Stimulated activated effector memory CD8-positive, alpha-beta T cell treated with anti-CD3 and anti-CD28 coated beads, Interleukin-12 subunit alpha, Interleukin-12 subunit beta, amount 100 ng/mL, for 72 hours (primary cell): Measurements from ENCODE around the gene PRXL2A.
A peak's percentile ranks its signal among the peaks of the same experiment; 100 is the strongest.
"Not testable (repeated sequence)": the region's sequence is repeated elsewhere in the genome, so short reads cannot be mapped to it uniquely, and the experiment has no call there.

ENCODE experiments used
- ATAC-seq: fragments of 150-1000 bp; cut with Tn5 transposase; 2 replicates; pipeline ENCODE4 v1.10.0; 2021
- DNase-seq, 2 donors: peaks; one replicate each; pipeline ENCODE4 v3.0.0; 2021 to 2022; ENCODE audit warnings: low spot score in 2 of 2
- H3K27ac Mint-ChIP-seq: one replicate; pipeline ENCODE4 v1.8.0; 2022; ENCODE audit warnings: mild to moderate bottlenecking, mixed read lengths
- H3K36me3 Mint-ChIP-seq: one replicate; pipeline ENCODE4 v1.8.0; 2022; ENCODE audit warnings: mild to moderate bottlenecking, mixed read lengths
- H3K4me1 Mint-ChIP-seq: one replicate; pipeline ENCODE4 v1.8.0; 2022; ENCODE audit warnings: mixed read lengths
- H3K4me3 Mint-ChIP-seq: one replicate; pipeline ENCODE4 v1.8.0; 2022; ENCODE audit warnings: mild to moderate bottlenecking, mixed read lengths
- H3K9me3 Mint-ChIP-seq: one replicate; pipeline ENCODE4 v1.8.0; 2022; ENCODE audit warnings: mixed read lengths

PRXL2A gene

GRCh38 chr10:80405626-80406025 lies 2.7 kb upstream of the PRXL2A start:
- no peak for DNase-seq
- H3K4me1 Mint-ChIP-seq: peaks cover 15% of the 10 kb centered on the region
- no peak overlapping the region for H3K27ac Mint-ChIP-seq
- ATAC-seq: no peak
- no peak overlapping the region for H3K4me3 Mint-ChIP-seq
- peaks cover 7% of the 10 kb centered on the region for H3K36me3 Mint-ChIP-seq
- H3K9me3 Mint-ChIP-seq: no peaks in the 10 kb centered on the region

GRCh38 chr10:80406204-80406603 lies 2.1 kb upstream of the PRXL2A start:
- peaks cover 7% of the 10 kb centered on the region for H3K36me3 Mint-ChIP-seq
- H3K4me3 Mint-ChIP-seq: no peak overlapping the region
- H3K4me1 Mint-ChIP-seq: peaks cover 15% of the 10 kb centered on the region
- H3K9me3 Mint-ChIP-seq: no peaks in the 10 kb centered on the region
- H3K27ac Mint-ChIP-seq: no peak overlapping the region
- DNase-seq (no peak), ATAC-seq (no peak)

- Mint-ChIP-seq H3K4me1 (peaks cover 21% of the 10 kb centered on the region), H3K9me3 (no peaks in the 10 kb centered on the region), H3K36me3 (peaks cover 7% of the 10 kb centered on the region), H3K27ac (peak overlapping the region; percentile 91), H3K4me3 (peak overlapping the region; percentile 90)
- ATAC-seq (peak; percentile 82), DNase-seq (peak; percentile 35 to 68)
Observed at GRCh38 chr10:80407812-80408241, 524 bp upstream of the PRXL2A start.

GRCh38 chr10:80409121-80409520 lies 770 bp downstream of the PRXL2A start:
- Mint-ChIP-seq H3K4me3 (peak overlapping the region; percentile 90), H3K27ac (no peak overlapping the region), H3K9me3 (no peaks in the 10 kb centered on the region), H3K4me1 (peaks cover 27% of the 10 kb centered on the region), H3K36me3 (peaks cover 7% of the 10 kb centered on the region)
- ATAC-seq: no peak
- DNase-seq: no peak

- ATAC-seq: no peak
- Mint-ChIP-seq H3K9me3 (no peaks in the 10 kb centered on the region), H3K4me3 (peak overlapping the region; percentile 90), H3K4me1 (peaks cover 27% of the 10 kb centered on the region), H3K36me3 (peaks cover 7% of the 10 kb centered on the region), H3K27ac (no peak overlapping the region)
- DNase-seq: no peak
Observed at GRCh38 chr10:80410122-80410521, 1.8 kb downstream of the PRXL2A start.

GRCh38 chr10:80410578-80411145 lies 2.3 kb downstream of the PRXL2A start:
- no peak overlapping the region for H3K27ac Mint-ChIP-seq
- ATAC-seq: no peak
- H3K9me3 Mint-ChIP-seq: no peaks in the 10 kb centered on the region
- H3K4me3 Mint-ChIP-seq: no peak overlapping the region
- peaks cover 7% of the 10 kb centered on the region for H3K36me3 Mint-ChIP-seq
- H3K4me1 Mint-ChIP-seq: peaks cover 27% of the 10 kb centered on the region
- no peak for DNase-seq

GRCh38 chr10:80411267-80411668 lies 2.9 kb downstream of the PRXL2A start:
- Mint-ChIP-seq H3K4me3 (no peak overlapping the region), H3K27ac (no peak overlapping the region), H3K4me1 (peaks cover 27% of the 10 kb centered on the region), H3K9me3 (no peaks in the 10 kb centered on the region), H3K36me3 (peaks cover 7% of the 10 kb centered on the region)
- ATAC-seq (no peak), DNase-seq (no peak)

GRCh38 chr10:80411681-80412220 lies 3.4 kb downstream of the PRXL2A start:
- Mint-ChIP-seq H3K4me1 (peaks cover 27% of the 10 kb centered on the region), H3K27ac (no peak overlapping the region)

GRCh38 chr10:80412486-80412885 lies 4.1 kb downstream of the PRXL2A start:
- Mint-ChIP-seq H3K27ac (no peak overlapping the region), H3K36me3 (peaks cover 6% of the 10 kb centered on the region), H3K4me3 (no peak overlapping the region), H3K9me3 (no peaks in the 10 kb centered on the region), H3K4me1 (peaks cover 25% of the 10 kb centered on the region)
- ATAC-seq (no peak), DNase-seq (no peak)

More at GRCh38 chr10:80411681-80412220, 3.4 kb downstream of the PRXL2A start:
- no peaks in the 10 kb centered on the region for H3K9me3 Mint-ChIP-seq
- peaks cover 7% of the 10 kb centered on the region for H3K36me3 Mint-ChIP-seq
- DNase-seq (no peak), ATAC-seq (no peak)
- no peak overlapping the region for H3K4me3 Mint-ChIP-seq

- Mint-ChIP-seq H3K4me1 (peaks cover 17% of the 10 kb centered on the region), H3K4me3 (no peak overlapping the region), H3K27ac (peak overlapping the region; percentile 15), H3K36me3 (no peaks in the 10 kb centered on the region), H3K9me3 (no peaks in the 10 kb centered on the region)
- DNase-seq (no peak), ATAC-seq (no peak)
Observed at GRCh38 chr10:80413271-80413996, 5.1 kb downstream of the PRXL2A start.

GRCh38 chr10:80414142-80414895 lies 6.0 kb downstream of the PRXL2A start:
- H3K36me3 Mint-ChIP-seq: no peaks in the 10 kb centered on the region
- no peak overlapping the region for H3K4me3 Mint-ChIP-seq
- H3K4me1 Mint-ChIP-seq: peaks cover 13% of the 10 kb centered on the region
- DNase-seq (no peak), ATAC-seq (no peak)
- no peak overlapping the region for H3K27ac Mint-ChIP-seq
- no peaks in the 10 kb centered on the region for H3K9me3 Mint-ChIP-seq

- no peak overlapping the region for H3K27ac Mint-ChIP-seq
Observed at GRCh38 chr10:80415734-80416478, 7.6 kb downstream of the PRXL2A start.

GRCh38 chr10:80416479-80417098 lies 8.2 kb downstream of the PRXL2A start:
- DNase-seq (no peak), ATAC-seq (no peak)
- H3K36me3 Mint-ChIP-seq: no peaks in the 10 kb centered on the region
- peaks cover 12% of the 10 kb centered on the region for H3K4me1 Mint-ChIP-seq
- no peak overlapping the region for H3K27ac Mint-ChIP-seq
- H3K9me3 Mint-ChIP-seq: no peaks in the 10 kb centered on the region
- no peak overlapping the region for H3K4me3 Mint-ChIP-seq

More at GRCh38 chr10:80415734-80416478, 7.6 kb downstream of the PRXL2A start:
- no peak for ATAC-seq
- H3K4me3 Mint-ChIP-seq: no peak overlapping the region
- H3K4me1 Mint-ChIP-seq: peaks cover 12% of the 10 kb centered on the region
- H3K9me3 Mint-ChIP-seq: no peaks in the 10 kb centered on the region
- DNase-seq: no peak
- H3K36me3 Mint-ChIP-seq: no peaks in the 10 kb centered on the region

GRCh38 chr10:80417256-80417655 lies 8.9 kb downstream of the PRXL2A start:
- H3K4me1 Mint-ChIP-seq: peaks cover 12% of the 10 kb centered on the region
- not testable (repeated sequence) for DNase-seq, H3K36me3 Mint-ChIP-seq, H3K9me3 Mint-ChIP-seq, H3K27ac Mint-ChIP-seq, ATAC-seq, H3K4me3 Mint-ChIP-seq
